ENCODE measurements around the gene ACMSD.

ACMSD gene

DNA sequence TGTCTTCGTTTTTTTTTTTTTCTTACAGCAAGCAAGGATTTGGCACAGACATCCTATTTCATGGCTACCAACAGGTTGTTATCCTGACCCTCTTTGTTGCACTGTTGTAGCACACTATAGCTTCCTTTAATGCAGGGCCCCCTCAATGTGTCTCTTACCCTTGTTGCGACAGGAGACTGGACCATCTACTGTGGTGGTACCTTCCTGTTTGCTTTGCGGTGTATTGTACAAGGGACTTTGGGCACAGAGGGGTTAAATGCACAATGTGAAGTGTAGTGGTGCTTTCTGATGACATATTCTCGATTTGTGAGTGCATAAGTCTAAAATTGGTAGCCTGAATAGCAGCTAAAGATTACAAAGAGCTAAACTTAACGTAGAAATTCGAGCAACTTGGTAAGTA, 107.7 kb downstream of the ACMSD start:
- H3K4me3 ChIP-seq (ENCODE audit: low read depth, low read length), result no peak overlapping the region
- TF ChIP-seq, protein P1, sequence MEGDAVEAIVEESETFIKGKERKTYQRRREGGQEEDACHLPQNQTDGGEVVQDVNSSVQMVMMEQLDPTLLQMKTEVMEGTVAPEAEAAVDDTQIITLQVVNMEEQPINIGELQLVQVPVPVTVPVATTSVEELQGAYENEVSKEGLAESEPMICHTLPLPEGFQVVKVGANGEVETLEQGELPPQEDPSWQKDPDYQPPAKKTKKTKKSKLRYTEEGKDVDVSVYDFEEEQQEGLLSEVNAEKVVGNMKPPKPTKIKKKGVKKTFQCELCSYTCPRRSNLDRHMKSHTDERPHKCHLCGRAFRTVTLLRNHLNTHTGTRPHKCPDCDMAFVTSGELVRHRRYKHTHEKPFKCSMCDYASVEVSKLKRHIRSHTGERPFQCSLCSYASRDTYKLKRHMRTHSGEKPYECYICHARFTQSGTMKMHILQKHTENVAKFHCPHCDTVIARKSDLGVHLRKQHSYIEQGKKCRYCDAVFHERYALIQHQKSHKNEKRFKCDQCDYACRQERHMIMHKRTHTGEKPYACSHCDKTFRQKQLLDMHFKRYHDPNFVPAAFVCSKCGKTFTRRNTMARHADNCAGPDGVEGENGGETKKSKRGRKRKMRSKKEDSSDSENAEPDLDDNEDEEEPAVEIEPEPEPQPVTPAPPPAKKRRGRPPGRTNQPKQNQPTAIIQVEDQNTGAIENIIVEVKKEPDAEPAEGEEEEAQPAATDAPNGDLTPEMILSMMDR (IDR thresholded peaks at IDR 0.05; ENCODE audit: borderline replicate concordance, insufficient read depth, low read depth, low read length), result no peak

- TF ChIP-seq, protein P1 (IDR thresholded peaks at IDR 0.05; ENCODE audit: borderline replicate concordance, insufficient read depth, low read depth, low read length), result no peak
- H3K4me3 ChIP-seq (ENCODE audit: low read depth, low read length), result no peak overlapping the region
These were observed 111.7 kb downstream of the ACMSD start for GRCh38 chr2:134949981-134950708.

GRCh38 chr2:134950886-134951285, 112.5 kb downstream of the ACMSD start:
- H3K4me3 ChIP-seq (ENCODE audit: low read depth, low read length), result no peak overlapping the region
- TF ChIP-seq, protein P1 (IDR thresholded peaks at IDR 0.05; ENCODE audit: borderline replicate concordance, insufficient read depth, low read depth, low read length), result no peak

Measured in GM12875 (cell line).